ENCODE measurements around the gene LPCAT1.

DNA sequence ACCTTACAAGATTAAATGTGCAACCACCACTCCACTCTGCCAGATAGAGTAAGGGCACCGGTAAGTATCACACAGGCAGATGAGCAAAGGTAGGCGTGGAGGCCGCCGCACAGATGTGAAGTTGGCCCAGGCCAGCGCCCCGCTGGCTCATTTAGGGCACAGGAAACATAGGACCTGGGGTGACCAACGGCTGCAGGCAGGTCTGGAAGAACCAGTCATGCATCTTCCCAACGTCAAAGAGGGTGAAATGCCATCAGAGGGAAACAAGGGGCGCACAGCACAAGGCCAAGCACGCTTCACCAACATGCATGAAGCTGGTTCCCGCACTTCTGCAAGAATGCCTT is 46.8 kb downstream of the LPCAT1 start:
- TF ChIP-seq, protein P1, sequence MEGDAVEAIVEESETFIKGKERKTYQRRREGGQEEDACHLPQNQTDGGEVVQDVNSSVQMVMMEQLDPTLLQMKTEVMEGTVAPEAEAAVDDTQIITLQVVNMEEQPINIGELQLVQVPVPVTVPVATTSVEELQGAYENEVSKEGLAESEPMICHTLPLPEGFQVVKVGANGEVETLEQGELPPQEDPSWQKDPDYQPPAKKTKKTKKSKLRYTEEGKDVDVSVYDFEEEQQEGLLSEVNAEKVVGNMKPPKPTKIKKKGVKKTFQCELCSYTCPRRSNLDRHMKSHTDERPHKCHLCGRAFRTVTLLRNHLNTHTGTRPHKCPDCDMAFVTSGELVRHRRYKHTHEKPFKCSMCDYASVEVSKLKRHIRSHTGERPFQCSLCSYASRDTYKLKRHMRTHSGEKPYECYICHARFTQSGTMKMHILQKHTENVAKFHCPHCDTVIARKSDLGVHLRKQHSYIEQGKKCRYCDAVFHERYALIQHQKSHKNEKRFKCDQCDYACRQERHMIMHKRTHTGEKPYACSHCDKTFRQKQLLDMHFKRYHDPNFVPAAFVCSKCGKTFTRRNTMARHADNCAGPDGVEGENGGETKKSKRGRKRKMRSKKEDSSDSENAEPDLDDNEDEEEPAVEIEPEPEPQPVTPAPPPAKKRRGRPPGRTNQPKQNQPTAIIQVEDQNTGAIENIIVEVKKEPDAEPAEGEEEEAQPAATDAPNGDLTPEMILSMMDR (conservative IDR thresholded peaks at IDR 0.05; ENCODE audit: low read length) = no peak
- no peak for TF ChIP-seq EZH2phosphoT487 (IDR thresholded peaks at IDR 0.05; ENCODE audit: borderline replicate concordance)

Measured in Loucy (cell line).